Measurements from ENCODE around the gene E2F2. TPM values are rescaled to one million over a fixed set of nuclear protein-coding genes. Genes with fewer than 3 reads are reported as not detected.
"Not testable (repeated sequence)": the region's sequence is repeated elsewhere in the genome, so short reads cannot be mapped to it uniquely, and the experiment has no call there.

The E2F2 gene
- total RNA-seq, 1 experiment from 2014 or later: 3.4 TPM

DNA sequence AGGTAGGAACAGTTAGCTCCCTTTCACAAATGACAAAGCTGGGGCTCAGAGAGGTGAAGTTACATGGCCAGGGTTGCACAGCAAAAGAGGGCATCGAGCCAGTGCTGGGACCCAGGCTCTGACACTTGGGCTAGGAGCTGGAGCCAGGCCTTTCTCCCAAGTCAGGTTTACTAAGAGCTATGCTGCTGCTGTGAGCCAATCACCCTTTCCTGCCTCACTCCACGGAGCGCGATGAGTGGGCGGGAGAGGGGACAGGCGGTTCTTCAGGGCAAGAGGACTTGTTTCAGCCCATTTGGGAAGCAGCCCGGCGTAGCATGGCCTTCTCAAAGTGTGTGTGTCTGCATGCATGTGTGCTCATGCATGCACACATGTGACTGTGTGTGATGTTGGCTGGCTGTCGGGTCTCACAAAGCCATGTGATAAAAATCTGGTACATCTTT lies 17.7 kb upstream of the E2F2 start:
- no peak for DNase-seq (ENCODE audit: extremely low read depth, low read depth)

DNA sequence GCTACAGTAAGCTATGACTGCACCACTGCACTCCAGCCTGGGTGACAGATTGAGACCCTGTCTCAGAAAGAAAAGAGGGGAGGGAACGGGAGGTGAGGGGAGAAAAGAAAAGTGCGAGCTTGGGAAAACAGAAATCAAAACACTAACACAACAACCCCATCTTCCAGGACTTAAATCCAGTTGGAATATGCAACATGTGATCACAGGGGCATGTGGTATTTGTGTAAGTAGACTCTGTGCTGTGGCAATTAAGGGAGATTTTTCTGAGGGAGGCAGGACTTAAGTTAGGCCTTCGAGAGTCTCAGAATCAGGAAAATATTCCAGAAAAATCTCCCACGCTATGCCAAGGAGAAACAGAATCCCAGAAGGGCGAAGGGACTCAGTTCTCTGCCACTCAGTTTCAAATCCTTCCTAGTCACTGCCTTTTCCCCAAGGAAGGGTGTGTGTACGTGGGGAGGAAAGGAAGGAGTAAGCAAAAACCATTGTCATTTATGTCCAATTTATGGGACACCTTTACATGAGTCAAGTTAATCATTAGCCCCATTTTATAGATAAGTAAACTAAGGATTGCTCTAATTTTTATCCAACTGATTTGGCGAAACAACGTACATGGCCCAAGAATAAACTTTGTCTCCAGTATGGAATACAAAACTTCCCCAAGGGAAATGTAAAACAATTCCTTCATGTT lies 16.0 kb upstream of the E2F2 start:
- no peak for DNase-seq (ENCODE audit: extremely low read depth, low read depth)

DNA sequence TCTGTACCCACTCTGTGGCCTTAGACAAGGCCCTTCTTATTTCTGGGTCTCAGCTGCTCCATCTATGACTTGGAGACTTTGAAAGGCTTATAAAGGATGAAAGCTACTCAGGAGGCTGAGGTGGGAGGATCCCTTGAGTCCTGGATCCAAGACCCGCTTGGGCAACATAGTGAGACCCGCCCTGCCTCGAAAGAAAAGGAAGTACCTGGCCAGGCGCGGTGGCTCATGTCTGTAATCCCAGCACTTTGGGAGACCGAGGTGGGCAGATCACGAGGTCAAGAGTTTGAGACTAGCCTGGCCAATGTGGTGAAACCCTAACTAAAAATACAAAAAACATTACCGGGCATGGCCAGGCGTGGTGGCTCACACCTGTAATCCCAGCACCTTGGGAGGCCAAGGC lies 14.8 kb upstream of the E2F2 start:
- DNase-seq (ENCODE audit: extremely low read depth, low read depth): no peak

DNA sequence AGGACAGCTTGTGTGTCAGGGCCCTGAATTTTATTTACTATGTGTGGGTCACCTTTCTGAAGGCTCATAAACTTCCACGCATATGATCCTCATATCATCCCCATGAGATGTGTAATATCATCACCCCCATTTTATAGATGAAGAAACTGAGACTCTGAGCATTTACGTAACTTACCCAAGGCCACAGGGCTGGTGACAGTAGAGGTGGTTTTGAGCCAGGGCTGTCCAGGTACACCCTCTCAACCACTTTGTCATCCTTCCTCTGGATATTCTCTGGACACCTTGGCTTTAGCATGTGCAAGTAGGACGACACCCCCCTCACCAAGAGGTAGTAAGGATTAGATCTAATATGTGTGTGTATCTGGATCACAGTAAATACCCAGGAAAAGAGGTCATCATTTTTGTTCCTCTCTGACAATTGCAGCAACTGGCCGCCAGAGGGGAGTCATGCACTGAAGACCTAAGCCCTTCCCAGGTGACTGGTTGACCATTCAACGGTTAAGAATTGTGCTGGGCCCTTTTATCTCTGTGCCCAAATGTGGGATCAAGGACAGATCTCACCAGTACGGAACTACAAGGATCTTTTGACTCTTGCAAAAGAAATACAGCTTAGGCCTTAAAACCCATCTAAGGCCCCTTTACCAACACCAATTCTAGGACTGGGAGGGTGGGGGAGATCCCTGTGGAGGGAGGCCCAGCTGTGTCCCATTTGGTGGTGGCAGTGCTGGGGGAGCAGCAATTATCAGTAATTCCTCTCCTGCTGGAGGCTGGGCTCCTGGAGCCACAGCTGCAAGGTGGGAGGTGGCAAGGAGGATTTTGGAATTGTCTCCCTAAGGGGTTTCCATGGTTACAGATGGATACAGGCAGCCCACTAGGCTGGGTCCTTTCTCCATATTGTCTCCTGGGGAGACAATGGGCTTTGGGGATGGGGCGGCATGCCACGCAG lies 13.7 kb upstream of the E2F2 start:
- peak; percentile 71 for DNase-seq (ENCODE audit: extremely low read depth, low read depth)

DNA sequence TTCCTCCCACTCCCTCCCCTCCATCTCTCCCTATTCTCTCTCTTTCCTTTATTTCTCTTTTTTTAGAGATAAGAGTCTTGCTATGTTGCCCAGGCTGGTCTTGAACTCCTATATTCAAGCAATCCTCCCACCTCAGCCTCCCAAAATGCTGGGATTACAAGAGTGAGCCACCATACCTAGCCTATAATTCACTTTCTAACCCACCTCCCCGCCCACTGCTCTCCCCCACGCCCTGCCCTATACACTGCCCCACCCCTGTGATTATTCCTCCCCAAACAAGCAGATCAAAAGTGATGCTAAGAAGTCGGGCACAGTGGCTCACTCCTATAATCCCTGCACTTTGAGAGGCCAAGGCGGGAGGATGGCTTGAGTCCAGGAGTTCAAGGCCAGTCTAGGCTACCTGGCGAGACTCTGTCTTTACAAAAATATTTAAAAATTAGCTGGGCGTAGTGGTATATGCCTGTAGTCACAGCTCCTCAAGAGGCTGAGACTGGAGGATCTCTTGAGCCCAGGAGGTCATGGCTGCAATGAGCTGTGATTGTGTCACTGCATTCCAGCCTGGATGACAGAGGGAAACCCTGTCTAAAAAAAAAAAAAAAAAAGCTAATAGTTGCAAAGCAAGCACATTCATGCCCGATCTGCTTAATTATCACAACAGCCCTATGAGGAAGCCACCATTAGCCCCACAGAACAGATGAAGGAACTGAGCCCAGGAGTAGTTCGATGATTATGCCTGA lies 12.8 kb upstream of the E2F2 start:
- DNase-seq (ENCODE audit: extremely low read depth, low read depth): no peak

DNA sequence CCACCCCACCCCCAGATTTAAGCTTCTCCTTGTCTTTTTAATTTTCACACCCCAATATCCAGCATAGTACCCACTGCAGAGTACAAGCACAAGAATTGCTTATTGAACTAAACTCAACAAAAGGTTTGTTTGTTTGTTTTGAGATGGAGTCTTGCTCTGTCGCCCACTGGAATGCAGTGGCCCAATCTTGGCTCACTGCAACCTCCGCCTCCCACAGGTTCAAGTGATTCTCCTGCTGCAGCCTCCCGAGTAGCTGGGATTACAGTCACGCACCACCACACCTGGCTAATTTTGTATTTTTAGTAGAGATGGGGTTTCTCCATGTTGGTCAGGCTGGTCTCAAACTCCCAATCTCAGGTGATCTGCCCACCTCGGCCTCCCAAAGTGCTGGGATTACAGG lies 11.9 kb upstream of the E2F2 start:
- not testable (repeated sequence) for DNase-seq (ENCODE audit: extremely low read depth, low read depth)

DNA sequence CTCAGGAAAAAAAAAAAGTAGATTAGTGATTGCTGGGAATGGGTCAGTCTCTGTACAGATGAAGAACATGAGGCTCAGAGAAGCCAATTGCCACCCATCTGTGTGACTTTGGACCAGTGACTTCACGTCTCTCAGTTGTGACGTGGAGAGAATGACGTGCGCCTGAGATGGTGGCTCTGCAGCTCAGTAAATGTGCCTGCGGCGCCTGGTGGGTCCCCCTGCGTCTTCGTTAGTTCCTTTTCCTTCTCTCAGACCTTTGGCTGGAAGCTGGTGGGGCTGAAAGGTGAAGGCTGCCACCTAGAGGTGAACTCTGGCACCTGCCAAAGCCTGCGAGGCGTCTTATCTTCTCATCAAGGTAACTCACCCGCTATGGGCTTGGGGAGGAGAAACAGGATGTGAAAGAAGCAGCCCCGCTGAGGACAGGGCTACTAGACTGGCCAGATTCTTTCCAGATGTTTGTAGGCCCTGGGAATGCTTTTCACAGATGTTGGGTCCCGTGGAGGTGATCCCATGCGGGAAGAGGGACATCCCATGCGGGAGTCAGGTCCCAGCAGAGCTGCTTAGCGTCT lies 8.7 kb upstream of the E2F2 start:
- peak; percentile 83 for DNase-seq (ENCODE audit: extremely low read depth, low read depth)

DNA sequence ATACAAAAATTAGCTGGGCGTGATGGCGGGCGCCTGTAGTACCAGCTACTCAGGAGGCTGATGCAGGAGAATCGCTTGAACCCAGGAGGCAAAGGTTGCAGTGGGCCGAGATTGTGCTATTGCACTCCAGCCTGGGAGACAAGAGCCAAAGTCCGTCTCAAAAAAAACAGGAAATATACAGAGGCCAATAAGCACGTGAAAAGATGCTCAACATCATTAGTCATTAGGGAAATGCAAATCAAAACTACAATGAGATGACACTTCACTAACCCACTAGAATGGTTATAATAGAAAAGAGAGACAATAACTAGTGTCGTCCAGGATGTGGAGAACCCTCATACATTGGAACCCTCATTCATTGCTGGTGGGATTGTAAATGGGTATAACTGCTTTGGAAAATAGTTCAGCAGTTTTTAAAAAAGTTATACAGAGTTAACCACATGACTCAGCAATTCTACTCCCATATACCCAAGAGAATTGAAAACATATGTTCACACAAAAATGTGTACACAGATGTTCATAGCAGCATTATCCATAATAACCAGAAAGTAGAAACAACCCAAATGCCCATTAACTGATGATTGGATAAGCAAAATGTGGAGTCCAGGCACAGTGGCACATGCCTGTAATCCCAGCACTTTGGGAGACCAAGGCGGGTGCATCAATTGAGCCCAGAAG lies 6.4 kb upstream of the E2F2 start:
- no peak for DNase-seq (ENCODE audit: extremely low read depth, low read depth)

DNA sequence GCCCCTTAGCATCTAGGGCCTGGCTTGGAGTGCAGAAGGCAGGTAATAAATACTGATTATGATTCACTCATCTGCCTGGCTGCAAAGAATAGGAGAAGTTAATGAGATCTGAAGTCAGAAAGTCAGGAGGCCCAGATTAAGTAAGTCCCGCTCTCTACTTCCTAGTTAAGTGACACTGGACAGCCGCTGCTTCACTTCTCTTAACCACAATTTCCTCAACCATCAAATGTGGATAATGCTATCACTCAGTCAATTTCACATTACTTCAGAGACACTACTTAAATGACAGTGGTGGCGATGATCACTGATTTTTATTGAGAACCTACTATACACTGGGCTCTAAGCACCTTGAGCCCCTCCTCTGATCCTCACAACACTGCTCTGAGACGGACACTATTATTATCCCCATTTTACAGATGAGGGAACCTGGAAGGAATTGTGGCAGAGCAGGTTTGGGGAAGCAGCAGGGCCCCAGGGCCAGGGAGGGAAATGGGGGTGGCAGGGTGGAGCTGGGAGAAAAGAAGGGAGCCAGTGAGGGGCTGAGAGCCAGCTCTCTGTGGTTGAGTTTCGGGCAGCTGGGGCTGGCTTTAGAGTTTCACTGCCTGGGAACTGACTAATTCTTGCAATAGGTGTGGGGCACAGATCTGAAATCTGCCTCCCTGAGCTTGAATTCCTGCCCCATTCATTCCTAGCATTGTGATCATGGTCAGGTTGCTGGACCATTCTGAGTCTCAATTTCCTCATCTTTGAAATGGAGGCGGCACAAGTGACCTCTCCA lies 2.4 kb upstream of the E2F2 start:
- no peak for DNase-seq (ENCODE audit: extremely low read depth, low read depth)

DNA sequence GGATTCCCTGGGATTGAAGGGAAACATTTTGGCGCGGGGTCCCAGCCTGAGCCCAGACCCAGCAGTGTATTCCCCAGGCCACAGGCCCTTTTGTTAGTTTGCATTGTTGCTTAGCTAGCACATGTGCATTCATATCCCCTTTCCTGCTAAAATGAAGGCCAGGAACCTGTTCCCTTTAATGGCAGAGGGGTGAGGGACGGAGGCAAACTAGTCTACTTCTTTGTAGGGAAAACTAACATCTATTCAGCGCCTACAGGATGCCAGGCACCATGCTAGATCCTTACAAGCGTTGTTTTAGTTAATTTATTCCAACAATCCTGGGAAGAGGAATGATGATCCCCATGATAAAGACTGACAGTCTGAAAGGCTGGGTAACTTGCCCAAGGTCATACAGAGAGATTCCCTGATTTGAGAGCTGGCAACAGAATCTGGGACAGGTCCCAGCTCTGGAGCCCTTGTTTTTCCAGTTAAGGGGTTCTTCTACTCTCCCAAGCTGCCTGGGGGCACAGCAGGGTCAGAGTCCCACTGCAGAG lies 595 bp upstream of the E2F2 start:
- no peak for DNase-seq (ENCODE audit: extremely low read depth, low read depth)

DNA sequence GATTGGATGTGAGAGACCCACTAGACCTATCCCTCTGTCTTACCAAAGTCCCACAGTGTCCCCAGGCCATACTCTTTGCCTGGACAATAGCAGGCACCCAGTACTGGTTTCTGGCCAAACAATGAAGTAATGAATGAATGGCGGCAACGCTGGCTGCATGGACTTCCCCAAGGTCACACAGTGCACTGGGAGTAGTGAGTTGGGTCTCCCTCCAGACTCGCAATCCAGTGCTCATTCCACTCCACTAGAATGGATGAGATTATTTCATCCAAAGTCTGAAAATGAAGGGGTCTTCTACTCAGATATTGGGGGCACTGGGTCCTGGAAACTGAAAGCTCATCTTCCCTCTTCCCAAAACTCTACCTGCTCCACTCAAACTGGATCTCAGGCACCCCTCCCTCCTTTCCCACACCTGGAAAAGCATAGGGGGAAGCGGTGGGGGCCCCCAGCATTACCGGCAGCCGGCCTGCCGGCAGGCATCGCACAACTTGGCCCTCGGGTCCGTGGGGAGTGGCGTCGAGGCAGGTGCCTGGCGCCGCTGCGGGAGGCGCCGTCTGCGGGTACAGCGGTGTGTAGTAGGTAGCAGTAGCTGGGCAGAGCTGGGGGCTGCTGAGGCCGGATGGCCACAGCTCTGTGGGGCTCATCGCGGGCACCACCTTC lies 816 bp downstream of the E2F2 start:
- no peak for DNase-seq (ENCODE audit: extremely low read depth, low read depth)

DNA sequence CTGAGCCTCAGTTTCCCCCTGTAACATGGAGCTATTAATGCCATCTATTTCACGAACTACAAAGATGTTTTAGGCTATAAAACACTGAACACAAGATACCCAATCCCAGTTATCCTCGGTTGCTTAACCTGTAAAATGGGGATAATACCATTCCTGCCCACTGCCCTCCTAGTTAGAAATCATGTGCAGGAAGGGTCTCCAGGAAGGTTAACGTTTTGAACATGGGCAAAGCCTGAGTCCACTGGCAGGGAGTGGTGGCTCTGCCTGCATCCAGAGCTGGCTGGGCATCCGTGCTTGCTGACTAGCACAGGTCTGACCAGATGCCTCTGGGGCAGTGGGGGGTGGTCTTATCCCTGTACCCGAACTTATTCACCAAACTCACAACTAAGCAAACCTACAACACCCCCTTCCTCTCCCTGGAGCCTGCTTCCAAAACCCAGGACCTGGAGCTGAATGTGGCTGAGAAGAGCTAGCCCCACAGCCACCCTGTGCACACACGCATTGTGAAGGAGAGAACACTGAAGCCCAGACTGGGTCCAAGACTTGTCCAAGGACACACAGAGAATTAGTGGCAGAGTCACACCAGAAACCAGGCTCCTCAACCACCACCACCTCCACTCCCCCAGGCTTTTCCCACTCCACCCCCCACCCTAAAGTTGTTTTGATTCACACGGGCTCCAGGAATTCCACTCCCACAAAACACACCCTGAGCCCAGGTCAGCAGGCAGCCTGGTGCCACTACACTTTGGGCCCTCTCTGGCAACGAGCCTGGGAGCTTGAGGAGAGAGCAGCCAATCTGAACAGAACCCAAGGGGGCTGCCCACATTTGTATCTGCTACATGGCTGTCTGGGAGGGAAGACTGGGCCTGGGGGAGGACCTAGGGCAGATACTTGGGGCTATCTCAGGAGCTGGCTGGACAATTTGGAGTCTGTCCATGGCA lies 1.6 kb downstream of the E2F2 start:
- DNase-seq (ENCODE audit: extremely low read depth, low read depth): no peak

DNA sequence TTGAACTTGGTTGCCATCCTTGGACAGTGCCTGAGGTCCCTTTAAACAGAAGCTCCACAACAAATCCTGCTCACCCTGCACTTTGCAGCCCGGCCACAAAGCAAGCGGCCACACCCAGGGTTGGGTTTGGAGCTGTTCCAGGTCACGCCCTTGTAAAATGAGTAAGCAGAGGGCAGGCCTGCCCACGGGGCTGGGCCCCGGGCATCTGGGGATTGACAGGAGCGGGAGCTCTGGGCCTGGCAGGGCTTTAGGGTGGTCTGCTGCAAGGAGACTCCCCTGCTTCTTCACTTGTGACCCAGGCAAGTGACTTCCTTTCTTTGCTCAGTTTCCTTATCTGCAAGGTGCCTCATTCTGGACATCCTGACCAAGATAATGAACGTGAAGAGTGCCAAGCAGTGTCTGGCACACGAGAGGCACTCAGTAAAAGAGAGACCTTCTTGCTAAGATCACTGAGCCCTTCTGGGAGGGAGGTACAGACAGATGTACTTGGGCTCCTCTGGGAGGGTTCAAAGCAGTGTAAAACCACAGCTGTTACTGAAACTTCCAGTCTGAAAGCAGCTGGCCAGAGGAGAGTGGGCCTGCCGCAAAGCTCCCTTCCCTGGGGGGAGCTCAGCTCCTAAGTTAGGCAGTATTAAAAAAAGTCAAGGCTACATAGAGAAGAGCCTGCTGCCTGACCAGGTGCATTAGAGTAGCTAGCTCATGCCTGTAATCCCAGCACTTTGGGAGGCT lies 2.6 kb downstream of the E2F2 start:
- peak; percentile 91 for DNase-seq (ENCODE audit: extremely low read depth, low read depth)

DNA sequence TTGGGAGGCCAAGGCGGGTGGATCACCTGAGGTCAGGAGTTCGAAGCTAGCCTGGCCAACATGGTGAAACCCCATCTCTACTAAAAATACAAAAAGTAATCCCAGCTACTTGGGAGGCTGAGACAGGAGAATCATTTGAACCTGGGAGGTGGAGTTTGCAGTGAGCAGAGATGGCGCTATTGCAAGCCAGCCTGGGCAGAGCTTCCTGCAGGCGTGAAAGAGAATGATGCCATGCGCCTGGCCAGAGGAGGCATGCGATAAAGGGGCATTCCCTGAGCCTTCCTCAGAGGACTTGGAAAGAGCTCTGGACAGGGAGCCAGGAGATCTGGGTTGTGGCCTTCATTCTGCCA lies 3.2 kb downstream of the E2F2 start:
- DNase-seq (ENCODE audit: extremely low read depth, low read depth): no peak

DNA sequence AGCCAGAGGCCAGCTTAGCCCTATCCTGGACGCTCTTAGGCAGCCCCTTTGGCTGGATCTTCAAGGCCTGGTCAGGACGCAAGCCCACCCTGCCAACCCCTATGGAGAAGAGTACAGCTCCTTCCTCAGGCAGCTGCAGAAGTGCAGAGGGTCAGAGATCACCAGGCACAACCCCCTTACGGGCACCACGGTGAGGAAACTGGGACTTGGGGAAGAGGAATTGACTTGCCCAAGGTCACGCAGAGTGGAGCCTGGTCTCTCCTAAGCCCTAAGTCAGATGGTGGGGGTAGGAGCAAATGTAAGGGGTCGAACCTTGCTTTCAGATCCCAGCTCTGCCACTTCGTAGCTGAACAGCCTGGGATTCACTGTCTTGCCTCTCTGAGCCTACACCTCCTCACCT lies 3.7 kb downstream of the E2F2 start:
- no peak for DNase-seq (ENCODE audit: extremely low read depth, low read depth)

DNA sequence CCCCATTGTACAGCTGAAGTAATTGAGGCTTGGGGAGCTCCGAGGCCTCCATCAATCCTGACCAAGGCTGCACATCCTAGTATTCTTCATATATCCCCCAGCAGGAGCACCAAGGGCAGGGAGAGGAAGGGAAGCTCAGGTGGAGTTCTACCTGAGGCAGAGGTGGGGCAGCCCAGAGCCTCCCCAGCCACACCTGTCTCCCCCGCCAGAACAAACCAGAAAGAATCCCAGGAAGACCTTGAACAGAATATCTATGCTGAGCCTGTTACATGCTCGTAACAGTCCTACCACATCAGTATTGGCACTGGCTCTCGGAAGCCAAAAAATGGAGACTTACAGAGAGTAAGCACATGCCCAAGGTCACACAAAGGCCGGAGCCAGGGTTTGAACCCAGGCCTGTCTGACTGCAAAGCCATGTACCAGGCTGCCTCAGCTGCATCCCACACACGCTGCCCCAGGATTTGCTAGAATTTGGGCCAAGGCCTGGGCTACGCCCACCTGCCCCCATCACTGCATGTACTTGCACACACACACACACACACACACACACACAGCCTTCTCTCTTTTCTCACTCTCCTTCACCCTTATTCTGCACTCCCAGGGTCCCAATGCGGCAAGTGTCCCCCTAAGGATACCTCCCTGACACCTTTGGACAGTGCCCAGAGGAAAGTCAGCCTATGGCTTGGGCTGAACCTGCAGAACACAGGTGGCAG lies 4.5 kb downstream of the E2F2 start:
- no peak for DNase-seq (ENCODE audit: extremely low read depth, low read depth)
